Mesenchymal stem cell (in vitro differentiated cells and primary cell): ENCODE measurements around the gene PI4K2A.
"Not testable (repeated sequence)": the region's sequence is repeated elsewhere in the genome, so short reads cannot be mapped to it uniquely, and the experiment has no call there.

Source experiments
- DNase-seq: peaks from one replicate; pipeline ENCODE4 v3.0.0-alpha.2; 2013
- H2AFZ ChIP-seq: one replicate; pipeline ENCODE4 v1.6.1; 2013; ENCODE audit warnings: low read depth, mild to moderate bottlenecking, control low read depth, inconsistent platforms, low read length, moderate library complexity
- H2AK5ac ChIP-seq: 2 replicates; pipeline ENCODE4 v1.6.1; 2013; ENCODE audit warnings: low read length, moderate library complexity, mild to moderate bottlenecking, inconsistent platforms; ENCODE audit not compliant: severe bottlenecking
- H2BK120ac ChIP-seq: one replicate; pipeline ENCODE4 v1.6.1; 2013; ENCODE audit warnings: low read depth, mild to moderate bottlenecking, inconsistent platforms, low read length, moderate library complexity
- H2BK12ac ChIP-seq, 2 experiments: one replicate each; pipeline ENCODE4 v1.6.1; 2013; ENCODE audit warnings: inconsistent platforms in 2 of 2, low read length in 2 of 2, mild to moderate bottlenecking in 2 of 2, moderate library complexity in 2 of 2, control low read depth in 1 of 2
- H2BK15ac ChIP-seq: one replicate; pipeline ENCODE4 v1.6.1; 2013; ENCODE audit warnings: mild to moderate bottlenecking, low read depth, inconsistent platforms; ENCODE audit not compliant: poor library complexity, severe bottlenecking
- H2BK5ac ChIP-seq: 2 replicates; pipeline ENCODE4 v1.6.1; 2013; ENCODE audit warnings: low read depth, mild to moderate bottlenecking, low read length, control low read depth, inconsistent platforms; ENCODE audit not compliant: poor library complexity, severe bottlenecking
- H3K14ac ChIP-seq, 2 experiments: one replicate each; pipeline ENCODE4 v1.6.1; 2013; ENCODE audit warnings: inconsistent platforms in 2 of 2, low read length in 2 of 2, control low read depth in 1 of 2, mild to moderate bottlenecking in 1 of 2, moderate library complexity in 1 of 2
- H3K18ac ChIP-seq, 2 experiments: one replicate each; pipeline ENCODE4 v1.6.1; 2013; ENCODE audit warnings: inconsistent platforms in 2 of 2, low read length in 2 of 2, control low read depth in 1 of 2, low read depth in 1 of 2, mild to moderate bottlenecking in 1 of 2
- H3K23ac ChIP-seq, 2 experiments: one replicate each; pipeline ENCODE4 v1.6.1; 2013; ENCODE audit warnings: inconsistent platforms in 2 of 2, low read length in 2 of 2, mild to moderate bottlenecking in 2 of 2, moderate library complexity in 2 of 2, control low read depth in 1 of 2
- H3K27ac ChIP-seq: 2 replicates; pipeline ENCODE4 v1.5.1; 2013; ENCODE audit warnings: mild to moderate bottlenecking, moderate library complexity, low read length, control low read depth, inconsistent platforms; ENCODE audit not compliant: poor library complexity, severe bottlenecking
- H3K27me3 ChIP-seq, 2 experiments: 2 replicates each; pipeline versions ENCODE4 v1.6.1 to v1.7.0; 2013; ENCODE audit warnings: low read length in 2 of 2, mild to moderate bottlenecking in 2 of 2, moderate library complexity in 2 of 2, control low read depth in 1 of 2, inconsistent platforms in 1 of 2; ENCODE audit not compliant: control insufficient read depth in 1 of 2, insufficient read depth in 1 of 2
- H3K36me3 ChIP-seq, 2 experiments: 2 replicates each; pipeline versions ENCODE4 v1.6.1 to v1.7.0; 2013; ENCODE audit warnings: low read length in 2 of 2, control low read depth in 1 of 2, inconsistent platforms in 1 of 2, low read depth in 1 of 2, mild to moderate bottlenecking in 1 of 2; ENCODE audit not compliant: insufficient read depth in 2 of 2, control insufficient read depth in 1 of 2
- H3K4ac ChIP-seq, 2 experiments: one replicate each; pipeline ENCODE4 v1.6.1; 2013; ENCODE audit warnings: inconsistent platforms in 2 of 2, low read length in 2 of 2, mild to moderate bottlenecking in 2 of 2, moderate library complexity in 2 of 2, control low read depth in 1 of 2, low read depth in 1 of 2
- H3K4me1 ChIP-seq: 2 replicates; pipeline ENCODE4 v1.6.1; 2013; ENCODE audit warnings: low read depth, low read length, control low read depth; ENCODE audit not compliant: control insufficient read depth, insufficient read depth
- H3K4me2 ChIP-seq: 2 replicates; pipeline ENCODE4 v1.6.1; 2013; ENCODE audit warnings: low read length, mild to moderate bottlenecking, inconsistent platforms; ENCODE audit not compliant: poor library complexity, severe bottlenecking
- H3K4me3 ChIP-seq, 2 experiments: 2 replicates each; pipeline versions ENCODE4 v1.5.1 to v1.7.0; 2013; ENCODE audit warnings: low read length in 2 of 2, mild to moderate bottlenecking in 2 of 2, control low read depth in 1 of 2, low read depth in 1 of 2; ENCODE audit not compliant: insufficient read depth in 1 of 2
- H3K79me1 ChIP-seq: replicated peaks from 2 replicates; pipeline ENCODE4 v1.6.1; 2013; ENCODE audit warnings: mild to moderate bottlenecking, control low read depth, low read length, inconsistent platforms; ENCODE audit not compliant: poor library complexity, severe bottlenecking
- H3K9ac ChIP-seq: 2 replicates; pipeline ENCODE4 v1.7.0; 2013; ENCODE audit warnings: mild to moderate bottlenecking, low read length, moderate library complexity
- H3K9me3 ChIP-seq: 2 replicates; pipeline ENCODE4 v1.7.0; 2013; ENCODE audit warnings: mild to moderate bottlenecking, low read length; ENCODE audit not compliant: control insufficient read depth
- H4K8ac ChIP-seq: one replicate; pipeline ENCODE4 v1.6.1; 2013; ENCODE audit warnings: inconsistent platforms, mild to moderate bottlenecking, low read length, moderate library complexity
- H4K91ac ChIP-seq: one replicate; pipeline ENCODE4 v1.6.1; 2013; ENCODE audit warnings: mild to moderate bottlenecking, low read length, inconsistent platforms
- WGBS: methylation state at CpG from one replicate; pipeline ENCODE4 v1.1.7; 2013; ENCODE audit warnings: mixed read lengths; 5-methylcytosine and 5-hydroxymethylcytosine counted together

Gene PI4K2A

DNA sequence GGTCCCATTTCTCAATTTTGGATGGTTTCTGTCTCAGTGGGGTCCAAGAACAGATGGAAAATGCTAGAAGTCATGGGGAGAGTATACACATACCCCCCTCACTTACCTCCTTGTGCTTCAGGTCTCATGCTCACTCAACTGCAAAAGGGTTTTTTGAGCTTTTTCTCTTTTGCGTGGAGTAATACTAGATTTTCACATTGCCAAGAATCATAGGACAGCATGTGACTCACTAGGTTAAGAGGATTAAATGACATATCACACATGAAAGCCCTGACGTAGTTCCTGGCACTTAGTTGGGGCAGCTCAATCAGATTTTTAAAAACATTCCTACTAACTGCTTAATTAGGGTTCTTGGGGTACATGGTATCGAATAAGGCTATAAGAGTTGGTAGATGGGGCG is 4.5 kb downstream of the PI4K2A start:
- Histone ChIP-seq H3K14ac (no peak overlapping the region), H3K27ac (no peak overlapping the region), H2BK15ac (no peak overlapping the region)

DNA sequence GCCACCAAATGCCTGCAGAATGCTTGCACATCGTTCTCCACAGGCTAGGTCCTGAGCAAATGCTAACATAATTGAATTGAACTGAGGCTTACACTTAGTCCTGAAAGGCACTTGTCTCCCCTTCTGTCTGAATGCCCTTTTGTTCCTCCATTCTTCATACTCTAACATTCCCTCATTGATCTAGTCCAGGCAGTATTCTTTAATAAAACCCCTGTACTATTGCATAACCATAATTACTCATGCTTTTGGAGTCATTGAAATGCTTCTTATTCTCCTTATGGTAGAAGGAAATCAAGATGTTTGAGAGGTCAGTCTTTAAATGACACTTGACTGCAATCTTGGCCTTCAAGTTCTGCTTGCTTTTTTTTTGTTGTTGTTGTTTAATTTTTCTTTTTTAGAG is 7.1 kb downstream of the PI4K2A start:
- Histone ChIP-seq H4K8ac (no peak overlapping the region), H3K23ac (no peak overlapping the region), H3K4ac (no peak overlapping the region), H2BK5ac (no peak overlapping the region), H3K9me3 (no peaks in the 10 kb centered on the region), H3K9ac (peak overlapping the region; percentile 33), H3K4me1 (peaks cover 8% of the 10 kb centered on the region), H3K4me3 (peak overlapping the region in 1 of 2 experiments; percentile 5), H2AFZ (no peak overlapping the region), H3K27me3 (no peaks in the 10 kb centered on the region), H3K36me3 (peaks cover 16 to 59% of the 10 kb centered on the region in 2 experiments), H2AK5ac (no peak overlapping the region), H3K14ac (no peak overlapping the region), H2BK12ac (no peak overlapping the region), H4K91ac (no peak overlapping the region), H3K79me1 (peaks cover 11% of the 10 kb centered on the region), H2BK15ac (no peak overlapping the region), H3K27ac (no peak overlapping the region), H2BK120ac (no peak overlapping the region), H3K4me2 (no peak overlapping the region), H3K18ac (no peak overlapping the region)
- WGBS: 90% methylated on average over 1 of the region's 1 CpG
- peak; percentile 53 for DNase-seq

More for the DNA sequence above, 4.5 kb downstream of the PI4K2A start:
- no peak overlapping the region for H2BK120ac ChIP-seq
- H3K4me3 ChIP-seq: no peak overlapping the region
- H3K9me3 ChIP-seq: no peaks in the 10 kb centered on the region
- H3K9ac ChIP-seq: peak overlapping the region; percentile 34
- H3K23ac ChIP-seq: no peak overlapping the region
- H4K91ac ChIP-seq: no peak overlapping the region
- H2AFZ ChIP-seq: no peak overlapping the region
- no peaks in the 10 kb centered on the region for H3K27me3 ChIP-seq
- H3K36me3 ChIP-seq: peaks cover 8 to 38% of the 10 kb centered on the region in 2 experiments
- H2AK5ac ChIP-seq: no peak overlapping the region
- no peak overlapping the region for H2BK12ac ChIP-seq
- WGBS: 95% methylated on average over 4 of the region's 4 CpGs
- H3K4me2 ChIP-seq: no peak overlapping the region
- H3K4me1 ChIP-seq: peaks cover 7% of the 10 kb centered on the region
- no peak overlapping the region for H3K18ac ChIP-seq
- no peak overlapping the region for H2BK5ac ChIP-seq
- DNase-seq: no peak
- H3K79me1 ChIP-seq: peaks cover 10% of the 10 kb centered on the region
- H4K8ac ChIP-seq: no peak overlapping the region
- H3K4ac ChIP-seq: no peak overlapping the region

DNA sequence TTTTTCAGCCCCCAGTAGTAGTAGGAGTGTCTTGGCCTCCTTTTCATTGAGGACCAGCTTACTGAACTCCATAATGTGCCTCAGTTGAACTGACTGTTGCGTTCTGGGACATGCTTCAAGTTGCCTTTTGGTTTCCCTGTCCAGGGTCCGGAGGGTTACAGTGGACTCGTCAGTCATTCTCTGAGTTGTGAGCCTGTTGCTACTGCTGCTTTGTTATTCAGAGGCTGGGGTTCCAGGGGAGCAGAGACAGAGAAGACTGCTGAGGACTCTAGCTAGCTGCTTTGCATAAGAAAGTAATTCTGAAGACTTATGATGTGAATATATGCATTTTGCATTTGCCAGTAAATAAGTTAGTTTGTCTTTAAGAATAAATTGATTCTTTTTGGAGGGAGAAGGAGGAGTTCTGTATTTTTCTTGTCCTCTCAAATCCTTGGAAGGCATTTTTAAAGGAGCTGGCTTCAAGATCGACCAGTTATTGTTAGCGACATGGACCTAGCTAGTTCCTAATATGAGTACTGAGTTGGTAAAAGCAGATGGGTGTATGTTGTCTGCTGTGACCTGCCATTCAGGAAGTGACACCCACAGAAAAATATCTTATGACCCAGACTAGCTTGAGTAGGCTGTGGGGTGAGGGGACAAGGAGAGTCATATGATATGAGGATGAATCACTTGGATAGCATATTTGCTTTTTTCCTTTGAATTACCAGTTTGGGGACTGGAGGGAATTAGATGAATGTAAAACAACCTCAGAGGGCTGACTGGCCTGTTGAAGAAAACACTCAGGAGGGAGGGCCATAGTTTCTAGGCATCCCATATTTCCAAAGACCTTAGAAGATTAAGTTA is 8.3 kb downstream of the PI4K2A start:
- no peaks in the 10 kb centered on the region for H3K9me3 ChIP-seq
- peak; percentile 93 for DNase-seq
- peak overlapping the region; percentile 91 to 94 for H3K18ac ChIP-seq
- H3K4me3 ChIP-seq: peak overlapping the region in 1 of 2 experiments; percentile 53
- peaks cover 11% of the 10 kb centered on the region for H3K79me1 ChIP-seq
- no peak overlapping the region for H2BK15ac ChIP-seq
- H2AFZ ChIP-seq: no peak overlapping the region
- H2AK5ac ChIP-seq: peak overlapping the region; percentile 29
- H4K91ac ChIP-seq: peak overlapping the region; percentile 93
- peak overlapping the region; percentile 89 for H3K27ac ChIP-seq
- peak overlapping the region in 1 of 2 experiments; percentile 61 for H3K14ac ChIP-seq
- 61% methylated on average over 5 of the region's 5 CpGs for whole genome bisulfite sequencing
- H3K27me3 ChIP-seq: no peaks in the 10 kb centered on the region
- no peak overlapping the region for H3K4me2 ChIP-seq
- H3K9ac ChIP-seq: peak overlapping the region; percentile 83
- peak overlapping the region; percentile 83 to 87 for H3K4ac ChIP-seq
- H4K8ac ChIP-seq: peak overlapping the region; percentile 4
- peak overlapping the region; percentile 41 to 79 for H2BK12ac ChIP-seq
- H3K4me1 ChIP-seq: peaks cover 5% of the 10 kb centered on the region
- peaks cover 19 to 66% of the 10 kb centered on the region in 2 experiments for H3K36me3 ChIP-seq
- H3K23ac ChIP-seq: no peak overlapping the region
- peak overlapping the region; percentile 29 for H2BK120ac ChIP-seq
- H2BK5ac ChIP-seq: no peak overlapping the region

DNA sequence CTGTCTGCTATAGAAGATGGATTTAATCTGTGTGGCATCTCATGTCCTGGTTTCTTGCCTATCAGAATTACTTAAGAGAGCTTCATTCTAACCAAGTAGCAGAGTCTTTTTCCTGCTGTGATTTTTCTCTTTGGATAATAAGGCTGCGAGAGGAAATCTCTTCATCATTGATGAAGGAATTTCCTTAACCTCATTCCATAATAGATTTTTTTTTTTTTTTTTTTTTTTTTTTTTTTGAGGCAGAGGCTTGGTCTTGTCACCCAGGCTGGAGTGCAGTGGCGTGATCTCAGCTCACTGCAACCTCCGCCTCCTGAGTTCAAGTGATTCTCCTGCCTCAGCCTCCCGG is 8.9 kb downstream of the PI4K2A start:
- Histone ChIP-seq H3K79me1 (peaks cover 12% of the 10 kb centered on the region), H3K9ac (peak overlapping the region; percentile 83), H3K27ac (peak overlapping the region; percentile 89), H3K36me3 (peaks cover 15 to 67% of the 10 kb centered on the region in 2 experiments)
- not testable (repeated sequence) for H2BK15ac ChIP-seq, DNase-seq, H3K14ac ChIP-seq, H3K23ac ChIP-seq, H2BK5ac ChIP-seq, H3K4me2 ChIP-seq, H3K27me3 ChIP-seq, H3K9me3 ChIP-seq, H3K4me1 ChIP-seq, H4K8ac ChIP-seq, H2BK120ac ChIP-seq, H4K91ac ChIP-seq, H2AFZ ChIP-seq, H3K18ac ChIP-seq, H3K4me3 ChIP-seq, H2AK5ac ChIP-seq, H2BK12ac ChIP-seq, H3K4ac ChIP-seq
- WGBS: 100% methylated on average over 1 of the region's 4 CpGs
